NCI-H2029 treated with DMSO at 0.1 percent for 48 hours (cell line): ENCODE data around the gene VSX2.
A peak's percentile ranks its signal among the peaks of the same experiment; 100 is the strongest.

Source experiments
- DNase-seq: peaks from one replicate; lab custom pipeline; 2025; lab: John Stamatoyannopoulos, UW

Gene VSX2

GRCh38 chr14:74238974-74239847, at the start of gene VSX2:
VSX2 (plus strand) TSS chr14:74239449; CDS start chr14:74239562, 113 bp downstream.
- no peak for DNase-seq

GRCh38 chr14:74190927-74191575, 48.2 kb upstream of the VSX2 start:
- DNase-seq = peak; percentile 20

- DNase-seq = no peak
These were observed 44.6 kb upstream of the VSX2 start for GRCh38 chr14:74194506-74195274.

GRCh38 chr14:74195623-74196022, 43.6 kb upstream of the VSX2 start:
- no peak for DNase-seq

- DNase-seq = no peak
These were observed 40.6 kb upstream of the VSX2 start for GRCh38 chr14:74198441-74199234.

GRCh38 chr14:74202113-74202512, 37.1 kb upstream of the VSX2 start:
- DNase-seq = no peak

GRCh38 chr14:74203639-74204038, 35.6 kb upstream of the VSX2 start:
- no peak for DNase-seq

GRCh38 chr14:74204491-74204890, 34.8 kb upstream of the VSX2 start:
- no peak for DNase-seq

- DNase-seq = no peak
These were observed 33.4 kb upstream of the VSX2 start for GRCh38 chr14:74205882-74206281.

- DNase-seq = no peak
These were observed 31.3 kb upstream of the VSX2 start for GRCh38 chr14:74207943-74208342.

GRCh38 chr14:74208642-74209041, 30.6 kb upstream of the VSX2 start:
- DNase-seq = no peak

- no peak for DNase-seq
These were observed 27.2 kb upstream of the VSX2 start for GRCh38 chr14:74211945-74212580.

GRCh38 chr14:74213907-74214803, 25.1 kb upstream of the VSX2 start:
- DNase-seq = no peak

- DNase-seq = no peak
These were observed 22.6 kb upstream of the VSX2 start for GRCh38 chr14:74216671-74217070.

- no peak for DNase-seq
These were observed 21.4 kb upstream of the VSX2 start for GRCh38 chr14:74217672-74218448.

- DNase-seq = no peak
These were observed 20.8 kb upstream of the VSX2 start for GRCh38 chr14:74218462-74218861.

- DNase-seq = no peak
These were observed 19.7 kb upstream of the VSX2 start for GRCh38 chr14:74219277-74220205.

- DNase-seq = no peak
These were observed 18.3 kb upstream of the VSX2 start for GRCh38 chr14:74220991-74221390.
